BJ (cell line): Measurements from ENCODE around the gene ARRDC5. TPM values are rescaled to one million over a fixed set of nuclear protein-coding genes. Genes with fewer than 3 reads are reported as not detected.
"Not testable (repeated sequence)": the region's sequence is repeated elsewhere in the genome, so short reads cannot be mapped to it uniquely, and the experiment has no call there.

ENCODE experiments used
- CTCF ChIA-PET: fragments of 350-600 bp; formaldehyde crosslinking; extraction: SDS; loops from one replicate; lab custom pipeline; 2021; ENCODE audit warnings: antibody characterized with exemption, inconsistent platforms; lab: Yijun Ruan, JAX
- POLR2A ChIA-PET: fragments of 300-600 bp; sonication (Branson Sonifier 250); formaldehyde crosslinking; extraction: SDS; loops from one replicate; lab custom pipeline; 2021; ENCODE audit warnings: antibody characterized with exemption; lab: Charles Lee
- DNase-seq: peaks from one replicate; pipeline ENCODE4 v3.0.0-alpha.2; 2011; ENCODE audit warnings: low read depth
- H3K27me3 ChIP-seq: 2 replicates; pipeline ENCODE4 v1.6.0; 2011; ENCODE audit warnings: low read length; ENCODE audit not compliant: control insufficient read depth, insufficient read depth
- H3K36me3 ChIP-seq: 2 replicates; pipeline ENCODE4 v1.5.1; 2011; ENCODE audit warnings: low read length; ENCODE audit not compliant: control insufficient read depth, insufficient read depth
- H3K4me3 ChIP-seq: 2 replicates; pipeline ENCODE4 v1.5.1; 2011; ENCODE audit warnings: low read depth, mild to moderate bottlenecking, control low read depth, low read length
- CTCF ChIP-seq: IDR thresholded peaks from 2 replicates; pipeline ENCODE4 v1.5.1; 2011; ENCODE audit warnings: low read depth, mild to moderate bottlenecking, control low read depth, inconsistent platforms, low read length, moderate library complexity; ENCODE audit not compliant: insufficient read depth
- polyA plus RNA-seq: library from polyadenylated mRNA; depleted of rRNA; stranded (reverse); fragments of >200 nt; gene quantifications from 2 replicates; pipeline ENCODE4 v1.2.3, GENCODE V29; 2011

ARRDC5 gene
- polyA plus RNA-seq, 1 experiment = not detected

DNA sequence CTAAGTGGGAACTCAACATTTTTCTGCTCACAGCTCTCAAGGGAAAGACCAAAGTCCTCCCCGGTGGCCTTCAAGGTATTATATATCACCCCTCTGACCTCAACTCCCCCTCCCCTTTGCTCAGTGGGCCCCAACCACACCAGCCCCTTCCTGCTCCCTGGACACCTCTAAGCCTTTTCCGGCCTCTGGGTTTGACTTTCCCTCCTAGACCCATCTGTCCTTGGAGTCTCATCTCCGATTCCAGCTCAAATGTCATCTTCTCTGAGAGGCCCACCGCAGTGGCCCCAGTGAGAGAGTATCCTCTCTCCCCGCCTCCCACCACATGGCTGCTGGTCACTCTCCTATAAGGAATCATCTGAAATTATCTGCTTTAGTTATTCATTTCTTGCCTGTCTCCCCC is 5.7 kb upstream of the ARRDC5 start:
- DNase-seq = no peak
- Histone ChIP-seq H3K4me3 (no peak overlapping the region), H3K36me3 (no peaks in the 10 kb centered on the region), H3K27me3 (no peaks in the 10 kb centered on the region)
- TF ChIP-seq CTCF = no peak
- CTCF ChIA-PET = interaction anchor here (1.2 to 1.7 kb wide), 2 partner anchors 57 to 124 kb away, joined by 3 to 7 read pairs; no protein-coding TSS in a partner anchor
- POLR2A ChIA-PET = no interaction called here

- no peaks in the 10 kb centered on the region for H3K36me3 ChIP-seq
- ChIA-PET POLR2A (no interaction called here), CTCF (interaction anchor here (0.7 to 1.7 kb wide), 5 partner anchors 17 to 123 kb away, joined by 3 to 7 read pairs (median 4); no protein-coding TSS in a partner anchor)
- DNase-seq = no peak
- no peaks in the 10 kb centered on the region for H3K27me3 ChIP-seq
- H3K4me3 ChIP-seq = no peak overlapping the region
- no peak for TF ChIP-seq CTCF
Observed at GRCh38 chr19:4906963-4907362, 4.3 kb upstream of the ARRDC5 start.

- ChIA-PET CTCF (interaction anchor here (1.8 kb wide), 1 partner anchor 32 kb away, joined by 5 read pairs; no protein-coding TSS in a partner anchor), POLR2A (no interaction called here)
- H3K4me3 ChIP-seq = no peak overlapping the region
- H3K36me3 ChIP-seq = no peaks in the 10 kb centered on the region
- DNase-seq = no peak
- no peak for TF ChIP-seq CTCF
- H3K27me3 ChIP-seq = no peaks in the 10 kb centered on the region
Observed at GRCh38 chr19:4904481-4904880, 1.8 kb upstream of the ARRDC5 start.

GRCh38 chr19:4900879-4901278 is 1.8 kb downstream of the ARRDC5 start:
- POLR2A ChIA-PET = not testable (repeated sequence)

GRCh38 chr19:4897146-4897545 is 5.5 kb downstream of the ARRDC5 start:
- CTCF ChIA-PET = interaction anchor here (1.0 to 1.5 kb wide), 3 partner anchors 15 to 87 kb away, joined by 3 to 4 read pairs (median 3); no protein-coding TSS in a partner anchor
- POLR2A ChIA-PET = no interaction called here
- no peak for DNase-seq
- TF ChIP-seq CTCF = no peak
- Histone ChIP-seq H3K4me3 (no peak overlapping the region), H3K27me3 (no peaks in the 10 kb centered on the region), H3K36me3 (no peaks in the 10 kb centered on the region)

More at GRCh38 chr19:4900879-4901278, 1.8 kb downstream of the ARRDC5 start:
- not testable (repeated sequence) for H3K36me3 ChIP-seq, H3K27me3 ChIP-seq, H3K4me3 ChIP-seq, DNase-seq
- CTCF ChIA-PET = interaction anchor here (0.7 kb wide), 1 partner anchor 51 kb away, joined by 3 read pairs; no protein-coding TSS in a partner anchor

GRCh38 chr19:4896372-4896771 is 6.3 kb downstream of the ARRDC5 start:
- no peak for DNase-seq
- ChIA-PET CTCF (interaction anchor here (1.0 to 1.5 kb wide), 3 partner anchors 16 to 87 kb away, joined by 3 to 4 read pairs (median 3); no protein-coding TSS in a partner anchor), POLR2A (no interaction called here)
- no peaks in the 10 kb centered on the region for H3K36me3 ChIP-seq
- no peak overlapping the region for H3K4me3 ChIP-seq
- H3K27me3 ChIP-seq = no peaks in the 10 kb centered on the region
- no peak for TF ChIP-seq CTCF

DNA sequence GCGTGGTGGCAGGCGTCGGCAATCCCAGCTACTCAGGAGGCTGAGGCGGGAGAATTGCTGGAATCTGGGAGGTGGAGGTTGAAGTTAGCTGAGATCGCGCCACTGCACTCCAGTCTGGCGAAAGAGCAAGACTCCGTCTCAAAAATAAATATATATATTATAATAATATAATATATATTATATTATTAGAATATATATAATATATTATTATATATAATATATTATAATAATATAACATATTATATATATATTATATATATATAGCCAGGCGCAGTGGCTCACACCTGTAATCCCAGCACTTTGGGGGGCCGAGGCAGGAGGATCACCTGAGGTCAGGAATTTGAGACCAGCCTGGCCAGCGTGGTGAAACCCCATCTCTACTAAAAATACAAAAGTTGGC is 9.7 kb downstream of the ARRDC5 start:
- H3K4me3 ChIP-seq, POLR2A ChIA-PET, CTCF ChIA-PET, H3K27me3 ChIP-seq, DNase-seq, H3K36me3 ChIP-seq: not testable (repeated sequence)
